ENCODE measurements around the gene SIGLEC14. TPM values are rescaled to one million over a fixed set of nuclear protein-coding genes. Genes with fewer than 3 reads are reported as not detected.

Gene SIGLEC14
- total and polyA plus RNA-seq, 2 experiments from 2014 or later, result not detected

GRCh38 chr19:51680474-51680873, 33.8 kb upstream of the SIGLEC14 start:
- no peak for DNase-seq (ENCODE audit: low spot score)
- no peaks in the 10 kb centered on the region for H3K4me1 ChIP-seq (ENCODE audit: insufficient read depth)
- H3K27me3 ChIP-seq (ENCODE audit: insufficient read depth), result no peaks in the 10 kb centered on the region
- Mint-ChIP-seq H3K4me3 (no peak overlapping the region), H3K27ac (no peak overlapping the region), H3K4me1 (no peaks in the 10 kb centered on the region), H3K9me3 (peaks cover 37% of the 10 kb centered on the region), H3K27me3 (ENCODE audit: insufficient read depth, low read depth, poor library complexity) (no peaks in the 10 kb centered on the region), H3K36me3 (ENCODE audit: low read depth) (peaks cover 6% of the 10 kb centered on the region; the same call in 2 of the 3 replicates)
- H3K79me2 ChIP-seq (replicated peaks; ENCODE audit: insufficient read depth), result no peaks in the 10 kb centered on the region
- no peaks in the 10 kb centered on the region for H4K20me1 ChIP-seq (replicated peaks; ENCODE audit: insufficient read depth)
- H3K36me3 ChIP-seq (ENCODE audit: insufficient read depth), result no peaks in the 10 kb centered on the region
- no peak overlapping the region for H2AFZ ChIP-seq
- no peak overlapping the region for H3K4me3 ChIP-seq
- TF ChIP-seq NANOG (IDR thresholded peaks at IDR 0.05; ENCODE audit: borderline replicate concordance), result no peak
- no peak for TF ChIP-seq POLR2AphosphoS5 (IDR thresholded peaks at IDR 0.05; ENCODE audit: low read depth)
- TF ChIP-seq EZH2 (IDR thresholded peaks at IDR 0.05; ENCODE audit: low read depth, unreplicated experiment), result no peak
- TF ChIP-seq, protein P1, sequence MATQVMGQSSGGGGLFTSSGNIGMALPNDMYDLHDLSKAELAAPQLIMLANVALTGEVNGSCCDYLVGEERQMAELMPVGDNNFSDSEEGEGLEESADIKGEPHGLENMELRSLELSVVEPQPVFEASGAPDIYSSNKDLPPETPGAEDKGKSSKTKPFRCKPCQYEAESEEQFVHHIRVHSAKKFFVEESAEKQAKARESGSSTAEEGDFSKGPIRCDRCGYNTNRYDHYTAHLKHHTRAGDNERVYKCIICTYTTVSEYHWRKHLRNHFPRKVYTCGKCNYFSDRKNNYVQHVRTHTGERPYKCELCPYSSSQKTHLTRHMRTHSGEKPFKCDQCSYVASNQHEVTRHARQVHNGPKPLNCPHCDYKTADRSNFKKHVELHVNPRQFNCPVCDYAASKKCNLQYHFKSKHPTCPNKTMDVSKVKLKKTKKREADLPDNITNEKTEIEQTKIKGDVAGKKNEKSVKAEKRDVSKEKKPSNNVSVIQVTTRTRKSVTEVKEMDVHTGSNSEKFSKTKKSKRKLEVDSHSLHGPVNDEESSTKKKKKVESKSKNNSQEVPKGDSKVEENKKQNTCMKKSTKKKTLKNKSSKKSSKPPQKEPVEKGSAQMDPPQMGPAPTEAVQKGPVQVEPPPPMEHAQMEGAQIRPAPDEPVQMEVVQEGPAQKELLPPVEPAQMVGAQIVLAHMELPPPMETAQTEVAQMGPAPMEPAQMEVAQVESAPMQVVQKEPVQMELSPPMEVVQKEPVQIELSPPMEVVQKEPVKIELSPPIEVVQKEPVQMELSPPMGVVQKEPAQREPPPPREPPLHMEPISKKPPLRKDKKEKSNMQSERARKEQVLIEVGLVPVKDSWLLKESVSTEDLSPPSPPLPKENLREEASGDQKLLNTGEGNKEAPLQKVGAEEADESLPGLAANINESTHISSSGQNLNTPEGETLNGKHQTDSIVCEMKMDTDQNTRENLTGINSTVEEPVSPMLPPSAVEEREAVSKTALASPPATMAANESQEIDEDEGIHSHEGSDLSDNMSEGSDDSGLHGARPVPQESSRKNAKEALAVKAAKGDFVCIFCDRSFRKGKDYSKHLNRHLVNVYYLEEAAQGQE (IDR thresholded peaks at IDR 0.05; ENCODE audit: unreplicated experiment), result no peak
- no peak for TF ChIP-seq ETS1 (IDR thresholded peaks at IDR 0.05)
- no peak for TF ChIP-seq STAT1 (IDR thresholded peaks at IDR 0.05; ENCODE audit: unreplicated experiment)
- TF ChIP-seq, protein P2, sequence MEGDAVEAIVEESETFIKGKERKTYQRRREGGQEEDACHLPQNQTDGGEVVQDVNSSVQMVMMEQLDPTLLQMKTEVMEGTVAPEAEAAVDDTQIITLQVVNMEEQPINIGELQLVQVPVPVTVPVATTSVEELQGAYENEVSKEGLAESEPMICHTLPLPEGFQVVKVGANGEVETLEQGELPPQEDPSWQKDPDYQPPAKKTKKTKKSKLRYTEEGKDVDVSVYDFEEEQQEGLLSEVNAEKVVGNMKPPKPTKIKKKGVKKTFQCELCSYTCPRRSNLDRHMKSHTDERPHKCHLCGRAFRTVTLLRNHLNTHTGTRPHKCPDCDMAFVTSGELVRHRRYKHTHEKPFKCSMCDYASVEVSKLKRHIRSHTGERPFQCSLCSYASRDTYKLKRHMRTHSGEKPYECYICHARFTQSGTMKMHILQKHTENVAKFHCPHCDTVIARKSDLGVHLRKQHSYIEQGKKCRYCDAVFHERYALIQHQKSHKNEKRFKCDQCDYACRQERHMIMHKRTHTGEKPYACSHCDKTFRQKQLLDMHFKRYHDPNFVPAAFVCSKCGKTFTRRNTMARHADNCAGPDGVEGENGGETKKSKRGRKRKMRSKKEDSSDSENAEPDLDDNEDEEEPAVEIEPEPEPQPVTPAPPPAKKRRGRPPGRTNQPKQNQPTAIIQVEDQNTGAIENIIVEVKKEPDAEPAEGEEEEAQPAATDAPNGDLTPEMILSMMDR (conservative IDR thresholded peaks at IDR 0.05; ENCODE audit: low read depth in 2 of 2), result no peak
- TF ChIP-seq ZNF331 (CRISPR knock-in tag; IDR thresholded peaks at IDR 0.05; ENCODE audit: low read depth), result no peak
- TF ChIP-seq ZNF462 (CRISPR knock-in tag; IDR thresholded peaks at IDR 0.05), result no peak
- no peak for TF ChIP-seq EZH2phosphoT487 (IDR thresholded peaks at IDR 0.05; ENCODE audit: unreplicated experiment)
- TF ChIP-seq CREB1 (CRISPR knock-in tag; IDR thresholded peaks at IDR 0.05; ENCODE audit: low read depth), result no peak
- TF ChIP-seq ZNF114 (CRISPR knock-in tag; IDR thresholded peaks at IDR 0.05), result no peak
- TF ChIP-seq JUNB (IDR thresholded peaks at IDR 0.05; ENCODE audit: unreplicated experiment), result no peak
- no peaks in the 10 kb centered on the region for H3F3A ChIP-seq (replicated peaks; ENCODE audit: low read depth)
- no peak for ATAC-seq
- no peak overlapping the region for H3K27ac ChIP-seq (ENCODE audit: low read depth)
- peaks cover 3% of the 10 kb centered on the region for H3K9me2 ChIP-seq (ENCODE audit: insufficient read depth)
- H3K4me2 ChIP-seq, result no peak overlapping the region

Data from GM23338 (cell line).